Pulmonary artery endothelial cell (primary cell): ENCODE data around the gene SIDT1. TPM values are rescaled to one million over a fixed set of nuclear protein-coding genes. Genes with fewer than 3 reads are reported as not detected.
"Not testable (repeated sequence)": the region's sequence is repeated elsewhere in the genome, so short reads cannot be mapped to it uniquely, and the experiment has no call there.

Experiments
- DNase-seq: peaks from one replicate; pipeline ENCODE4 v3.0.0-alpha.2; 2011; ENCODE audit warnings: low read depth, low spot score
- total RNA-seq: library from RNA; depleted of rRNA; stranded (reverse); fragments of >200 nt; gene quantifications from 2 replicates; pipeline ENCODE4 v1.2.3, GENCODE V29; 2014

The SIDT1 gene
- total RNA-seq, 1 donor from 2014 or later, result not detected

DNA sequence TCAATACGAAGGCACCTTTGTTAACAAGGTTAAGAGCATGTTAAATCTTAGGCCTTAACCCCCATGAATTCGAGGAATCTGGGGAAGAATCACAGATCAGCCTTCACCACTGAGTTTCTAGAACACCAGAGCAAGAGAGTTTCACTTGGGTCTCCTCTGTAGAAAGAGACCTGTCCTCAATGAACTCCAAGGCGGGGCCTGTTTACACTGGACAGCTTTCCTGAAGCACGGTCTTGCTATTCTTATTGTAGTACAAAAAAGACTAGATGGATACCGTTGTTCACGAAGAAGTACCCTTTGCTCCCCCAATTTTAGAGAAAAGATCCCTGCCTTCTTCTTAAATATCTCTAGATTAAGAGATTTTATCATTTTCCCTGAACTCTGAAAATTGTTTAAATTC, 99.2 kb downstream of the SIDT1 start:
- DNase-seq, result no peak

DNA sequence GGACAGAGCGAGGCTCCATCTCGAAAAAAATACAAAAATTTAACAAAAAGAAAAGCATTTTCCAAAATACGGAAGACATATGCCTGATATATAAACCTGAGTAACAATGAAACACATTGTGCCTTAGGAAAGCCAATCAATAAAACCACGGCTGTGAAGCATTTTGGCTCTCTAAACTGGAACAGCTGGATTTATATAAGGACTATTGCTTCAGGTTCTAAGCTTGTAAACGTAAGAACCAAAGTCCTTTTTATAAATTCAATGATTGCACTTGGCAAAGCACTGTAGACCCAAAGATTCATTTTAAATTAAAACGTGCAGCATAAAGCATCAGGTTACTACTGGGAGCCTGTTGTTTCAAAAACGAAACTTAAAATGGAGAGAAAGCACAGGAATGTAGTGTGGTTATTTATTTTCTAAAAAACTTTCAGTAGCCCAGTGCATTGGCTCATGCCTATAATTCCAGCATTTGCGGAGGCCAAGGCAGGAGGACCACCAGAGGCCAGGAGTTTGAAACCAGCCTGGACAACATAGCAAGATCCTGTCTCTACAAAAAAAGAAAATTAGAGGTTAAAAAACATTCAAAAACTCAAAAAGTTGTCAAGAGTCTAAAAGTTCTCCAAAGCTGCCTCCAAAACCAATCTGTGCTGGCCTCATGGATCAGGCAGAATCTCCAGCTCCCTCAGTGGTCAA, 102.6 kb downstream of the SIDT1 start:
- no peak for DNase-seq

DNA sequence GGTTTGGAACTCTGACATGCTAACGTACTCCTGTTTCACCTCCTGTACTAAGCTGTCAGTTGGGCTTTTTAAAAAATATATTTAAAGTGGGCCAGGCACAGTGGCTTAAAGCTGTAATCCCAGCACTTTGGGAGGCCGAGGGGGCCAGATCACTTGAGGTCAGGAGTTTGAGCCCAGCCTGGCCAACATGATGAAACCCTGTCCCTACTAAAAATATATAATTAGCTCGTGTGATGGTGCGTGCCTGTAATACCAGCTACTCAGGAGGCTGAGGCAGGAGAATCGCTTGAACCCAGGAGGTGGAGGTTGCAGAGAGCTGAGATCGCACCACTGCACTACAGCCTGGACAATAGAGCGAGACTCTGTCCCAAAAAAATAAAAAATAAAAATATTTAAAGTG, 103.7 kb downstream of the SIDT1 start:
- not testable (repeated sequence) for DNase-seq

DNA sequence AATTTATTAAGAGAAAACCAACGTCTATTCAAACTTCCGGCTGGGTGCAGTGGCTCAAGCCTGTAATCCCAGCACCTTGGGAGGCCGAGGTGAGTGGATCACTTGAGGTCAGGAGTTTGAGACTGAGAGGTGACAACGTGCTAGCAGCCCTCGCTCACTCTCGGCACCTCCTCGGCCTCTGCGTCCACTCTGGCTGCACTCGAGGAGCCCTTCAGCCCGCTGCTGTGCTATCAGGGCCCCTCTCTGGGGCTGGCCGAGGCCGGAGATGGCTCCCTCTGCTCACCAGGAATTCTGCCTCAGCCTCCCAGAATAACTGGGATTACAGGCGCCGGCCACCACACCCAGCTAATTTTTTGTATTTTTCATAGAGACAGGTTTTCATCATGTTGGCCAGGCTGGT, 105.4 kb downstream of the SIDT1 start:
- no peak for DNase-seq

DNA sequence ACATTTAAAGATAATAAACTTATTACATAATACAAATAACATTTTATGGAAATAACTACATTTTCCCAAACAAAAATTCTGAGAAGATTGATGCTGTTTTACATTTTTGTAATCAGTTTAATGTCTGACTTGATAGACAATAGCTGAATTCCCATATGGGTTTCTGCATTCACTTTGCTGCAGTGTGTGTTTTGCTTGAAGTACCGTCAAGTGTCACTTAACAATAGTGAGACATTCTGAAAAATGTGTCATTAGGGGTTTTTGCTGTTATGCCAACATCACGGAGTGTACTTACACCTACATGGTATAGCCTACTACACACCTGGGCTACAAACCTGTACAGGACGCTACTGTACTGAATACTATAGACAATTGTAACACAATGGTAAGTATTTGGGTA, 106.6 kb downstream of the SIDT1 start:
- DNase-seq, result no peak

DNA sequence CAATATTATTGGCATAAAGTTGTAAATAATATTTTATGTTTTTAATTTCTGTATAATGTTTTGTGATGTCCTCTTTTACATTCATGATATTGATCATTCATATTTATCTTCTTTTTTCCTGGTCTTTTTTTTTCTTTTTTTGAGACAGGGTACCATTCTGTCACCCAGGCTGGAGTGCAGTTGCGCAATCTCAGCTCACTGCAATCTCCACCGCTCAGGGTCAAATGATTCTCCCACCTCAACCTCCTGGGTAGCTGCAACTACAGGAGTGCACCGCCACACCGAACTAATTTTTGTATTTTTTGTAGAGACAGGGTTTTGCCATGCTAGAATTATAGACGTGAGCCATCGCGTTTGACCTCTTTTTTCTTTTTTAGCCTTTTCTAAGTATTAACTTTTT, 111.2 kb downstream of the SIDT1 start:
- no peak for DNase-seq

DNA sequence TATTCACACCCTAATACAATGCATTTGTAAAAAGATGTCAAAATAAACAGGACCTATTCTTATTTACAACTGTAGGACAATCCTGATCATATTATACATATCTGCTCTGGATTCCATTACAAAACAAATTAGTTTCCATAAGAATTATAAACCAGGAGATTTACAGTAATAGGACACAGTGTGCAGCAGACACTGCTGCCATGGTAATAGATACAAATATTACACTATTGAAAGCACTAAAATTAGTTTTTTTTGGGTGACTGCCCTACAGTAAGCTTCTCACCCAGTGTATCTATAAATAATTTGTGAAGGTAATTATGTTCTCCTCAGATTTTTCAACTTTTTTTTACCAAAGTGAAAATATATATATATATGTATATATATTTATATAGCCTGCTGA, 116.2 kb downstream of the SIDT1 start:
- no peak for DNase-seq

DNA sequence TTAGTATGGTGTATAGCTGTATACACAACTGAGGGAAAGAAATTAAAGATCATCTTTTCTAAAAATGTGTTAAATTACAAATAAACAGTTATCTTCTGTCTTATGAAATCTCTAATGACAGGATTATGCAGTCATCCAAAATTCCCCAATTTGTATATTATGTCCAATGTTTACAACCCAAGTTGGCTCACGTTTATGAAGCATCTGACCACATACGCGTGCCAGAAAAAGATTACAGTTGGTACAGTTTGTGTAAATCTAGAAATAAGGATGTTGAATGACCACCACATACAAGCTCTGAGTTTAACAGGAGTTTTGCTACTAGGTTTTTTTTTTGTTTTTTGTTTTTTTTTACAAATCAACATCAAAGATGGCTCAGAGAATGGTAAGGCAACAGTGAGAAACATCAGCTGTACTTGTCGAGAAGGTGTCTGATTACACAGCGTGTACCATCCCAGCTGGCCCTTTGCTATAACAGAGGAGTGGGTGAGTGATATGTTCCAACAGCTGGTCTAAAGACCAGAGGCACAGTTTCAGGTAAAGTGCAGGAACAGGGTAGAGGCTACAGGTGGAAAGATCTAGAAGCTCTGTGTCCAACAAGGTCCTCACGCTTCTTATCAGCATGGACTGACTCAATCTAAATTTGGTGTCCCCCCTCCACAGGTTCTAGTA, 117.0 kb downstream of the SIDT1 start:
- DNase-seq, result no peak

DNA sequence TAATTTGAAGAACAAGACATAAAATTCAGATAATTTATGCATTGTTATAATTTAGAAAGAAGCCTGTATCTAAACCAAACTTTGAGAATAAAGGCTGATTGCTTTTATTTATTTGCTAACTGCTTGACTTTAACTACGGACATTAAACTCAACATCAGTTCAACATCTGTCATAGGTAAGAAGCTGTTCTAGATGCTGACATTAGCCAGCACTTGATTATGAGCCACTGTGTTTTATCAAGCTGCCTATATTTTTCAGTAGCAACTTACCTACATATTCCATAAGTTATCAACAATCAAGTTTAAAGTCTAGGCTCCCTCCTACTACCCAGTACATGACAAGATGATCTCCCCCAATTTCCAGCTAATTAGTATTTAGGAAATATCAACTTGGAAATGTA, 122.0 kb downstream of the SIDT1 start:
- DNase-seq, result no peak

DNA sequence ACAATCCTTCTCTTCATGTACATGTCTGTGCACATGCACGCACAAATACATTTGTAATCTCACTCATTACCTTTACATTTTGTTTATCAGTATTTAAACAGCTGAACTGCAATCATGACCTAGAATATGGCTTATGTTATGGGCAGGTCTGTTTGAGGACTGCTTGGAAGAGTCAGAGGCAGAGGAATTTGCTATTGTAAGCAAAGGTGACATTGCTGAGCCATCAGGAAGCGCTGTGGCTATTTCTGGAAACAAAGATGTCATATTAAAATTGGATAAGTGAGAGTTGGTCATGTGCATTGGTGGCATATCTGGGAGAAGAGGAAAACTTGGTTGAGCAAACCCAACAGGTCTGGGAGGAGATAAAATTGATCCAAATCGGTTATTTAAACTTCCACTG, 122.5 kb downstream of the SIDT1 start:
- DNase-seq, result no peak

DNA sequence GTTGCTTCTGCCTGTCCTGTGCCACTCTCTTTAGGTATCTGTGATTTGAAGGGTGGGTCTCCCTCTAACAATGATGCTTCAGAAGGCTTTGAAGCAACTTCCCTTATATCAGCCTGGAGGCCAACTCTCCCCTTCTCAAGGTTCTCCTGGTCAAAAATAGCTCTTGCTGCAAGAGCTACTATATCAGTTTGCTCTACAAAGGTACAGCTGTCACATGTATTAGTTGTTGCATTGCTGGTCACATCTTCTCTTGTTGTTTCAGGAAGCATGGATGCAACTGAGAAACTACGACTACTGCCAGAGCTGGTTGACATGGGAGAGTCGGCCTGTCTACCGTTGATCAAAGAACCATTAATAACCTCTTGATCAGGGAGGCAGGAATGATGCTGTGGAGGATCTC, 125.8 kb downstream of the SIDT1 start:
- DNase-seq, result no peak

DNA sequence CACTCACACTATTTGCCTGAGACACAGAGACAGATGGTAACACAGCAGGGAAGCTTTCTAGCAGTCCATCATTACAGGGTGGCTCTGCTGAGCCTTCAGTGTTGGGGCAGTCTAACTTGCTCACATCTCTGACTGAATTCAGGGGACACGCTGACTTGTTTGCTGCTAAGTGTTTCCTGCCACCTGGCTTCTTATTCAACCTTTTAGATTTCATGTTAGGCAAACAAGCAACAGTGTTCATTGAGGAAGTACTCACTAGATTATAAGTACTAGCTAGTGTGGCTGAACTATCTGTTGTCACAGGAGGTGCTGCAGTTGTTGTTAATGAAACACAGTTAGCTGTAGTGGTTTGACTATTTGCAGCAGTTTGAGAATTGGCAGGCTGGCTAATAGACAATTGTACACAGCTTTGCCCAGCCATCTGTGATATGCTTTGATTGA, 126.8 kb downstream of the SIDT1 start:
- no peak for DNase-seq

DNA sequence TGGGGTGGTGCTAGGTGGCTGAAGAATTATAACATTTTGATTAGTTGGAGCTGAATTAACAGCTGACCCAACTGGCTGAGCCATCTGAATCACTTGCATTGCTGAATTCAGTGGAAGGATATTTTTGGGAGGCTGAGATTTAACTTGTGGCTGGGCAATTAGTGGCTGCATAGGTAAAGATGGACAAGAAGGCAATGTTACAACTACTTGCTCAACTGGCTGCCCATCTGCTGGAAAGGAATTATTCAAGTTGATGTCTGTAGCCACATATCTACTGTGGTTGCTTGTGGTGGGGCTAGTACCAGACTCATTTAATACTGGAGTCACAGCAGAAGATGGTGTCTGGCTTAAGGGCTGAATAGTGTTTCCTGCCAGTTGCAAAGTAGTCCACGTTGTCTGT, 127.6 kb downstream of the SIDT1 start:
- no peak for DNase-seq

DNA sequence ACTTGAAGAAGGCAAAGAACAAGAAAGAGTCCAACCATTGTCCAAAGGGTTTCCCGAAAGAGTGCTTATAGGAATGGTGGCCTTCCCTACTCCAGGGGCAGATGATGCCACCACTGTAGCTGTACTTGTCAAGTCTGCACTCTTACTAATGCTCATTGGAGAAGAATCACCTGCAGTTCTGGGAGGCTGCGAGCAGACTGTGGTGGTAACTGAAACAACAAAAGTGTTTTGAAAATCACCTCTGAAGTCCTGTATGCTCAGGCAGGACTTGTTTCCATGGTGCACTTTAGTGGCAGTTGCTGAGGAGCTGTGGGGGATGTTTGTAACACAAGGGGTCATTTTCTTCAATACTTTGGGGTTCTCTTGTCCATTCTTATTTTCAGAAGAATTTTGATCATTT, 128.1 kb downstream of the SIDT1 start:
- no peak for DNase-seq

DNA sequence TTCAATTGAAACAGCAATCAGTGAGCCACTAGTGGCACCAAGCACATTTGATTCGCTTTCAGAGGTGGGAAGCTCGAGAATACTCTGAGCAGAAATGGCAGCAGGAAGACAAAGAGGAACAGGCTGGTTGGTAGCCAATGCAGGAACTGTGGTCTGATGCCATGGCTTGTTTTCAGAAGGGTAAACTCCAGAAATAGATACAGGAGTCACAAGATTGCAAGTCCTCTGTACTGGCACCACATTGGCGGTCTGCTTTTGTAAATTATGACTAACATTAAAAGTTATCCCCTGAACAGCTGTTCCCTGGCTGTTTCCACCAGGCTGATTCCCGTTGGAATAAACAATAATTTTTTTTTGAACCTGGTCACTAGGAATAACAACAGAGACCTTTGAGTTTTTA, 128.5 kb downstream of the SIDT1 start:
- DNase-seq, result no peak

DNA sequence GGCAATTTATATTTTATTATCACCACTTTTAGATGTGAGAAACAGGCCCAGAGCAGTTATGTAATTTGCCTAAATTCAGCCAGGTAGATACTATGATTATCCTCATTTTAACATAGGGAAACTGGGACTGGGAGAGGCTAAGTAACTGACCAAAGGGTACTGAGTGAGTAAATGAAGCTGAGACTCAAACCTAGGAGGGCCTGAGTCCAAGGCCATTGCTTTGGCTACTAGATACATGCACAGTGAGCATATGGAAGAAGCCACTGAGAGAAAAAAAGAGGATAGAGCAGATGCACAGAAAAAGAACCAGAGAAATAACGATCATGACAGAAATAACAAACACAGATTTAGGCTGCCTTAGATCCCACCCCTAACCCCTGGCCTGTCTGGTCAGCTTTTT, 130.5 kb downstream of the SIDT1 start:
- DNase-seq, result no peak

DNA sequence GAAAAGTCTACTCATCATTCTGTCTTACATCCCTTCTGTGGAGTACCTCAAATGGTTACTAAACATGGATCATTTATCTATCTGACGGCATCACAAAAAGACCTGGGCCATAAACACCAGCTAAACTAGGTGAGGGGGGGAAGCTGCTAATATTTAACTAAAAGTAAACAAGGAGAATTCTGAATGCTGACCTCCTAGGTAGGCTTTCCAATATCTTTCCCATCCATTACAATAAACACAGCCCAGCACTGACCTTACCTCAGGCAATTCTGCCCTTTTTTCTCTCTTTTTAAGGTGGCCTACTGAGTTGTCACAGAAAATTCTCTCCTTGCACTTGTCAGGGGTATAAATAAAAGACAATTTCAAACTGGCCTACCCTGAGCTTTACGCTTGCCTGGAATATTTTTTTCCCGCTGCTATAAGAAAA, 131.0 kb downstream of the SIDT1 start:
- DNase-seq, result no peak

DNA sequence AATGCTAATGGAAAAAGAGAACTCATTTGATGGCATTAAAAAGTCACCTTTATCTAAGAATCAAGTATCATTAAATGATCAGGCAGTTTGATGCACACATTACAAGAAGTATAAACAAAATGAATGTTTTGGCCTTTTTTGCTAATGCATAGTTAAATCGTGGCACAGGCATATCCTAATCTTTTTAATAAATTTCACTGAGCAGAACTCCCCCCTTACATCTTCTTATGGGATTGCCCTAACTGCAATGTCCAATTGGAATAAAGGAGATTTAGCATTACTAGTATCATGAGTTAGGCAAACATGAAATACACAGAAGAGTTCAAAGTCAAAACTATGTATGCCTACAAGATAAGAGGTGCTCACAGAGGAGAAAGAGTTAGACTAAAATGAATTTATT, 131.4 kb downstream of the SIDT1 start:
- DNase-seq, result no peak

DNA sequence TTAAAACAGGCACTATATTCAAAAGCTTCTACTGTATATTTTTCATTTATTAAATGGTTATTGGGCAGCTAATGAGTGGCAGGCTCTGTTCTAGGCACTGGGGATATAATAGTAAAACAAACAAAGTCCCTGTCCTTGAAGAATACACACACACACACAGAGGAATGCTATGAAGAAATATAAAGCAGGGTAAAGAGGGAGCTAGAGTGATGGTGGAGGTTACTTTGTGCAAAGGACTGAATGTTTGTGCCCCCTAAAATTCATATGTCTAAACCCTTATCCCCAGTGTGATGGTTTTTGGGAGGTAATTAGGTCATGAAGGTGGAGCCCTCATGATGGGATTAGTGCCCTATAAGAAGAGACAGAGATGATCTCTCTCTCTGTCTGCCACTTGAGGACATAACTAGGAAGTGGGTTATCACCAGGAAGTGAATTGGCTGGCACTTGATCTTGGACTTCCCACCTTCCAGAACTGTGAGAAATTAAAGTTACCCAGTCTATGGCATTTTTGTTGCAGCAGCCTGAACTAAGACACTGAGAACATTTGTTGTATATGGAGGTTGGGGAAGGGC, 132.3 kb downstream of the SIDT1 start:
- DNase-seq, result no peak

DNA sequence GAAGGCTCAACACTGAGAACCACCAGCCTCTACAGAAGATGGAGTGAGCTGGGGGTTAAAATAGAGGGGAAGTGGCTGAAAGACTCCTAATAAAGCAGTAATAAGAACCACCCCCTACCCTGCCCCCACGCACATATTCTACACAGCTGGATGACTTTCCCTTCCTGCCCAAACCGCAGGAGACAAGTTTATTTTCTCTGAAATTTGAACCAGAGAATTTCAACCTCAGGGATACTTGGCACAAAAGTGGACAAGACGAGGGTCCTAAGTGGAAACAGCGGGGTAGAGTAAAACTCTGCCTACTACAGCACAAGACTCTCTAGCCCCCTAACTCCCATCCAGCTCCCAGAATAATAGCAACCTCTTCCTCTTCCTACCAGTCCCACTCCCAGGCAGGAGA, 135.7 kb downstream of the SIDT1 start:
- DNase-seq, result no peak

DNA sequence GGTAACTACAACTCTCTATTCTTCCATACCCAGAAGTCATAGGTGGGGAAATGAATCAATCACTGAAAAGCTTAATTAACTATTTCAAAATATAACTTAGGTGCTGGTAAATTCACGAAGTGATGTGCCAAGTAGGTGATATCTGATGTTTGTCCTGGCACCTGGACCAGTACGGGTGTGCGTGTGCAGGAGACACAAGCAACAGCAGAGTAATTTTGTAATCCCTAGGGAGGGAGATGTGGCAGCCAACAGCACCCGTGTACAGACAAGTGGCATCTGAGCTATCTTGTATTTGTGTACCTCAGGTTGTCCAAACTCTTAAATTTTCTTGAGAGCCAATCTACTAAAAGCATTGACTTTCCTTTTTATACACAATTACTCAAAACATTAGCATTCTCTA, 141.2 kb downstream of the SIDT1 start:
- no peak for DNase-seq

DNA sequence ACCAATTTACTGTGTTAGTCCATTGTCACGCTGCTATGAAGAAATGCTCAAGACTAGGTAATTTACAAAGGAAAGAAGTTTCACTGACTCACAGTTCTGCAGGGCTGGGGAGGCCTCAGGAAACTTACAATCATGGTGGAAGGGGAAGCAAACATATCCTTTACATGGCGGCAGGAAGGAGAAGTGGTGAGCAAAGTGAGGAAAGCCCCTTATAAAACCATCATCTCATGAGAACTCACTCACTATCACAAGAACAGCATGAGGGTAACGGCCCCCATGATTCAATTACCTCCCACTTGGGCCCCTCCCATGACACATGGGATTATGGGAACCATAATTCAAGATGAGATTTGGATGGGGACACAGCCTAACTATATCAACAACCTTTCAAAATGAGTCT, 143.9 kb downstream of the SIDT1 start:
- no peak for DNase-seq

DNA sequence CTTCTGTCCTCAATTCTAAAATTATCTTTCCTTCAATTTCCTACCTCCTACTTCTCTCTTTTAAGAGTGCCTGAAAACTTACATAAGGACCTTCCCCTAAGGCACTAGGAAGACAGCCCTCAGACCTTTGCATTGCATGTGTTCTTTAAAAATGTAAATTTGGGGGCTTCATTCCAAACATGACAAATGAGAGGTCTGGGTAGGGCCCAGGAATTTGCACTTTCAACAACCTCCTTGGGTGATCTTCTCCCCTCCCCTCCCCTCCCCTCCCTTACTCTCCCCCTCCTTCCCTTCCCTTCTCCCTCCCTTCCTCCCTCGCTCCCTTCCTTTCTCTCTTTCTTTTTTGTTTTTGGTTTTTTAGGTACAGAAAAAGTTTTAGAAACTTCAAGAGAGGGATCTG, 145.4 kb downstream of the SIDT1 start:
- DNase-seq, result no peak
